Astrocyte (in vitro differentiated cells and primary cell): ENCODE measurements around the gene RASL10A.
A peak's percentile ranks its signal among the peaks of the same experiment; 100 is the strongest.

ENCODE experiments used
- EZH2 ChIP-seq: IDR thresholded peaks from 2 replicates; pipeline ENCODE4 v1.6.1; 2012; ENCODE audit warnings: mild to moderate bottlenecking, low read length, inconsistent platforms; ENCODE audit not compliant: insufficient read depth
- TF ChIP-seq, protein P1 (sequence below): IDR thresholded peaks from 2 replicates; pipeline ENCODE4 v1.5.1; 2011; ENCODE audit warnings: low read depth, mild to moderate bottlenecking, inconsistent platforms, low read length, moderate library complexity; ENCODE audit not compliant: insufficient read depth

DNA sequence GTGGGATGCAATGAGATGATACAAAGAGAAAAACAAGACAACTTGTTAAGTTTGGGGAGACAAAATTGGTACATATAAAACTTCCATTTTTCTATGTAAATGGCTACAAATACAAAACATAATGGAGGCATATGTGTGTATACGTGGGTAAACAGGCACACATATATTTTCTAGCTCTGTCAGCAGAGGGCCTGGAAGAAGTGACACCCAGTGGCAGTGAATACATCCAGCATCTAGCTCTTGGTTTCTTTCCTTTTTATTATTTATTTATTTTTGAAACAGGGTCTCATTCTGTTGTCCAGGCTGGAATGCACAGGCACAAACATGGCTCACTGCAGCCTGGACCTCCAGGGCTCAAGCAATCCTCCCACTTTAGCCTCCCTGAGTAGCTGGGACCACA lies 5.0 kb upstream of the RASL10A start:
- TF ChIP-seq, protein P1, sequence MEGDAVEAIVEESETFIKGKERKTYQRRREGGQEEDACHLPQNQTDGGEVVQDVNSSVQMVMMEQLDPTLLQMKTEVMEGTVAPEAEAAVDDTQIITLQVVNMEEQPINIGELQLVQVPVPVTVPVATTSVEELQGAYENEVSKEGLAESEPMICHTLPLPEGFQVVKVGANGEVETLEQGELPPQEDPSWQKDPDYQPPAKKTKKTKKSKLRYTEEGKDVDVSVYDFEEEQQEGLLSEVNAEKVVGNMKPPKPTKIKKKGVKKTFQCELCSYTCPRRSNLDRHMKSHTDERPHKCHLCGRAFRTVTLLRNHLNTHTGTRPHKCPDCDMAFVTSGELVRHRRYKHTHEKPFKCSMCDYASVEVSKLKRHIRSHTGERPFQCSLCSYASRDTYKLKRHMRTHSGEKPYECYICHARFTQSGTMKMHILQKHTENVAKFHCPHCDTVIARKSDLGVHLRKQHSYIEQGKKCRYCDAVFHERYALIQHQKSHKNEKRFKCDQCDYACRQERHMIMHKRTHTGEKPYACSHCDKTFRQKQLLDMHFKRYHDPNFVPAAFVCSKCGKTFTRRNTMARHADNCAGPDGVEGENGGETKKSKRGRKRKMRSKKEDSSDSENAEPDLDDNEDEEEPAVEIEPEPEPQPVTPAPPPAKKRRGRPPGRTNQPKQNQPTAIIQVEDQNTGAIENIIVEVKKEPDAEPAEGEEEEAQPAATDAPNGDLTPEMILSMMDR: peak; percentile 17
- TF ChIP-seq EZH2: no peak
